Measurements from ENCODE around the gene RTN4IP1. TPM values are rescaled to one million over a fixed set of nuclear protein-coding genes. Genes with fewer than 3 reads are reported as not detected.
A peak's percentile ranks its signal among the peaks of the same experiment; 100 is the strongest.

Gene RTN4IP1
- total RNA-seq, 4 donors from 2014 or later, result 5.4 to 15.3 (median 9.3) TPM

- Histone ChIP-seq H3K27ac (no peak overlapping the region), H3K36me3 (no peaks in the 10 kb centered on the region), H3K9me3 (no peaks in the 10 kb centered on the region), H3K4me1 (no peaks in the 10 kb centered on the region), H3K4me3 (no peak overlapping the region), H3K27me3 (no peaks in the 10 kb centered on the region)
- intact Hi-C loops (cut with DNase I; ENCODE audit: low total_unique reads), result no loop called here
- TF ChIP-seq CTCF (IDR thresholded peaks at IDR 0.05 in 4 of 5, conservative IDR thresholded peaks at IDR 0.05 in 1 of 5) (no peak), POLR2A (IDR thresholded peaks at IDR 0.05) (no peak)
- ATAC-seq (no peak), DNase-seq (no peak)
- in situ Hi-C loops (cut with MboI; ENCODE audit: low sequenced_read_pairs in 4 of 4), result no loop called here
Observed at GRCh38 chr6:106527117-106527516, 102.2 kb downstream of the RTN4IP1 start.

- in situ Hi-C loops (cut with MboI; ENCODE audit: low sequenced_read_pairs in 4 of 4) (no loop called here), intact Hi-C loops (cut with DNase I; ENCODE audit: low total_unique reads) (no loop called here)
- H3K4me1 ChIP-seq, result no peaks in the 10 kb centered on the region
- ATAC-seq (no peak), DNase-seq (no peak)
- no peaks in the 10 kb centered on the region for H3K9me3 ChIP-seq
- H3K4me3 ChIP-seq, result no peak overlapping the region
- H3K27me3 ChIP-seq, result no peaks in the 10 kb centered on the region
- TF ChIP-seq POLR2A (IDR thresholded peaks at IDR 0.05) (no peak), CTCF (IDR thresholded peaks at IDR 0.05 in 4 of 5, conservative IDR thresholded peaks at IDR 0.05 in 1 of 5) (no peak)
- H3K36me3 ChIP-seq, result no peaks in the 10 kb centered on the region
- no peak overlapping the region for H3K27ac ChIP-seq
Observed at GRCh38 chr6:106525882-106526275, 103.4 kb downstream of the RTN4IP1 start.

GRCh38 chr6:106525107-106525881 is 104.0 kb downstream of the RTN4IP1 start:
- intact Hi-C loops (cut with DNase I; ENCODE audit: low total_unique reads) (no loop called here), in situ Hi-C loops (cut with MboI; ENCODE audit: low sequenced_read_pairs in 4 of 4) (no loop called here)
- no peaks in the 10 kb centered on the region for H3K4me1 ChIP-seq
- TF ChIP-seq POLR2A (IDR thresholded peaks at IDR 0.05) (no peak), CTCF (IDR thresholded peaks at IDR 0.05 in 4 of 5, conservative IDR thresholded peaks at IDR 0.05 in 1 of 5) (no peak)
- no peaks in the 10 kb centered on the region for H3K27me3 ChIP-seq
- no peaks in the 10 kb centered on the region for H3K9me3 ChIP-seq
- H3K36me3 ChIP-seq, result no peaks in the 10 kb centered on the region
- ATAC-seq (no peak), DNase-seq (no peak)
- H3K4me3 ChIP-seq, result peak overlapping the region in 2 of 4 donors; percentile 19 to 22
- H3K27ac ChIP-seq, result no peak overlapping the region

GRCh38 chr6:106522562-106523250 is 106.6 kb downstream of the RTN4IP1 start:
- Histone ChIP-seq H3K27ac (no peak overlapping the region), H3K4me1 (no peaks in the 10 kb centered on the region), H3K27me3 (peaks cover 0 to 2% (median 0%) of the 10 kb centered on the region in 3 donors), H3K36me3 (no peaks in the 10 kb centered on the region), H3K9me3 (no peaks in the 10 kb centered on the region), H3K4me3 (no peak overlapping the region)
- TF ChIP-seq CTCF (IDR thresholded peaks at IDR 0.05 in 4 of 5, conservative IDR thresholded peaks at IDR 0.05 in 1 of 5) (no peak), POLR2A (IDR thresholded peaks at IDR 0.05) (no peak)
- no peak for ATAC-seq
- intact Hi-C loops (cut with DNase I; ENCODE audit: low total_unique reads) (no loop called here), in situ Hi-C loops (cut with MboI; ENCODE audit: low sequenced_read_pairs in 4 of 4) (no loop called here)
- DNase-seq, result no peak

Other genes with a start within 250 kb of the RTN4IP1 start
- gene QRSL1, start 80 bp upstream of the RTN4IP1 start, total RNA-seq, result 10 to 100 TPM; 17.2 to 26.7 (median 25.1) TPM

Data from gastrocnemius medialis (tissue), 4 donors.